Ovary (tissue), 9 donors: ENCODE measurements around the gene THSD4. TPM values are rescaled to one million over a fixed set of nuclear protein-coding genes. Genes with fewer than 3 reads are reported as not detected.

Experiments
- DNase-seq, 5 donors: peaks; one replicate each; pipeline ENCODE4 v3.0.0-alpha.2; 2019 to 2020
- H3K27ac ChIP-seq, 2 donors: fragments of 200-600 bp; one replicate each; pipeline versions ENCODE4 v1.5.1 to v1.8.0; 2019 to 2022
- H3K27me3 ChIP-seq: fragments of 200-600 bp; one replicate; pipeline ENCODE4 v1.8.0; 2022
- H3K36me3 ChIP-seq: fragments of 200-600 bp; sonication (generic); one replicate; pipeline ENCODE4 v1.5.1; 2019
- H3K4me1 ChIP-seq: one replicate; pipeline ENCODE4 v1.8.1; 2013; ENCODE audit warnings: mild to moderate bottlenecking, moderate library complexity; ENCODE audit not compliant: insufficient read depth
- H3K4me3 ChIP-seq: fragments of 200-600 bp; sonication (generic); one replicate; pipeline ENCODE4 v1.5.1; 2017
- H3K9me3 ChIP-seq, 2 donors: fragments of 200-600 bp in 1 of 2; sonication (generic) in 1 of 2; one replicate each; pipeline versions ENCODE4 v1.5.1 to v1.8.1; 2013 to 2019; ENCODE audit warnings: mild to moderate bottlenecking in 1 of 2, moderate library complexity in 1 of 2
- EP300 ChIP-seq: sonication (generic); formaldehyde crosslinking; IDR thresholded peaks from one replicate; pipeline ENCODE4 v1.6.1; 2017; ENCODE audit warnings: antibody characterized with exemption
- POLR2A ChIP-seq: fragments of 450-650 bp; IDR thresholded peaks from one replicate; pipeline ENCODE4 v1.6.1; 2017; ENCODE audit warnings: antibody characterized with exemption, mild to moderate bottlenecking, moderate library complexity
- WGBS, 3 donors: extraction: QIAGEN DNeasy Blood & Tissue Kit in 1 of 3; methylation state at CpG; one replicate each; pipeline versions ENCODE4 v1.1.5 to v1.1.7; 2013 to 2017; 5-methylcytosine and 5-hydroxymethylcytosine counted together
- intact Hi-C, 4 donors: fragments of 100-400 bp; cut with DNase I; formaldehyde crosslinking; loops; one replicate each; pipeline versions ENCODE4 v1.11.0 to v1.15.1; 2022 to 2023
- polyA plus RNA-seq, 2 donors: library from polyadenylated mRNA; stranded (reverse); fragments of 200-250 nt in 1 of 2; fragments of 350-450 nt in 1 of 2; fragmentation: Illumina TruSeq in 1 of 2; extraction: RNeasy Lipid Tissue Mini Kit (QIAGEN cat#74804) in 1 of 2; gene quantifications; one replicate each; pipeline ENCODE4 v1.2.3, GENCODE V29; 2013 to 2014
- total RNA-seq, 7 donors: library from RNA; depleted of rRNA in 2 of 7; stranded (reverse); fragments of >200 nt in 2 of 7; fragmentation: NEBNext Ultra II Directional in 3 of 7; extraction: Animal tissue kit (Norgen Biotek cat#: 25700) in 3 of 7; gene quantifications; one replicate each; pipeline versions ENCODE4 v1.1.0 to v1.2.4, GENCODE V29; 2016 to 2023
- TF ChIP-seq, protein P1 (sequence below), 3 donors: fragments of 450-650 bp in 2 of 3; fragments of 200-600 bp in 1 of 3; IDR thresholded peaks; one replicate each; pipeline versions ENCODE4 v1.5.1 to v1.8.0; 2016 to 2022; ENCODE audit warnings: antibody characterized with exemption in 3 of 3, mild to moderate bottlenecking in 1 of 3
- donor health status: DM: no; HTN: no; CAD: no; lungs with moderate emphysema.
- donor health status: DM: no; HTN: no; CAD: no.
- donor health status: Bipolar disorder and iron deficiency.
- donor health status: DM: yes; HTN: yes; CAD: no.
- donor health status: DM: no; HTN: no; CAD: no.
- donor health status: DM: yes; HTN: yes; CAD: no.

THSD4 gene
- total and polyA plus RNA-seq, 9 donors = 3.2 to 53.4 (median 13.5) TPM

- Histone ChIP-seq H3K4me1 (no peaks in the 10 kb centered on the region), H3K27me3 (no peaks in the 10 kb centered on the region), H3K4me3 (no peak overlapping the region), H3K27ac (no peak overlapping the region), H3K36me3 (no peaks in the 10 kb centered on the region), H3K9me3 (no peaks in the 10 kb centered on the region)
- intact Hi-C loops = no loop called here
- no peak for TF ChIP-seq POLR2A
- TF ChIP-seq, protein P1, sequence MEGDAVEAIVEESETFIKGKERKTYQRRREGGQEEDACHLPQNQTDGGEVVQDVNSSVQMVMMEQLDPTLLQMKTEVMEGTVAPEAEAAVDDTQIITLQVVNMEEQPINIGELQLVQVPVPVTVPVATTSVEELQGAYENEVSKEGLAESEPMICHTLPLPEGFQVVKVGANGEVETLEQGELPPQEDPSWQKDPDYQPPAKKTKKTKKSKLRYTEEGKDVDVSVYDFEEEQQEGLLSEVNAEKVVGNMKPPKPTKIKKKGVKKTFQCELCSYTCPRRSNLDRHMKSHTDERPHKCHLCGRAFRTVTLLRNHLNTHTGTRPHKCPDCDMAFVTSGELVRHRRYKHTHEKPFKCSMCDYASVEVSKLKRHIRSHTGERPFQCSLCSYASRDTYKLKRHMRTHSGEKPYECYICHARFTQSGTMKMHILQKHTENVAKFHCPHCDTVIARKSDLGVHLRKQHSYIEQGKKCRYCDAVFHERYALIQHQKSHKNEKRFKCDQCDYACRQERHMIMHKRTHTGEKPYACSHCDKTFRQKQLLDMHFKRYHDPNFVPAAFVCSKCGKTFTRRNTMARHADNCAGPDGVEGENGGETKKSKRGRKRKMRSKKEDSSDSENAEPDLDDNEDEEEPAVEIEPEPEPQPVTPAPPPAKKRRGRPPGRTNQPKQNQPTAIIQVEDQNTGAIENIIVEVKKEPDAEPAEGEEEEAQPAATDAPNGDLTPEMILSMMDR (IDR thresholded peaks at IDR 0.05) = no peak
- no peak for TF ChIP-seq EP300
- WGBS, 3 donors = 77 to 86% (median 85%) methylated on average over 6 of the region's 6 CpGs
- DNase-seq = no peak
Measured at GRCh38 chr15:71252044-71252739, 136.9 kb downstream of the THSD4 start.

DNA sequence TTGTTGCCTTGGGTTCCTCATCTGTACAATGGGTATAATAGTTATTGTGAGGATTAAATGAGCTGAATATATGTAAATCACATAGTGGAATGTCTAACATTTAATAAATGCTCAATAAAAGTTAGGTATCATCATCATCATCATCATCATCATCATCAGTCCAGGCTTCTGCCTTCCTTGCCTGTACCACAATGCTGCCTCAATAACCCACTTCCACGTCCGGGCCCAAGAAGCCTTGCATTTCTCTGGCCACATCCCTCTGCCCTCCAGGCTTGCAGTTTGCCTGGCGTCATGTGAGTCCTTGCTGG is 137.4 kb downstream of the THSD4 start:
- 95 to 100% (median 98%) methylated on average over 3 of the region's 3 CpGs for WGBS, 3 donors
- Histone ChIP-seq H3K27me3 (no peaks in the 10 kb centered on the region), H3K4me1 (no peaks in the 10 kb centered on the region), H3K4me3 (no peak overlapping the region), H3K27ac (no peak overlapping the region), H3K36me3 (no peaks in the 10 kb centered on the region), H3K9me3 (no peaks in the 10 kb centered on the region)
- DNase-seq = no peak
- TF ChIP-seq, protein P1 (IDR thresholded peaks at IDR 0.05) = no peak
- TF ChIP-seq POLR2A = no peak
- TF ChIP-seq EP300 = no peak
- intact Hi-C loops = no loop called here

- Histone ChIP-seq H3K36me3 (no peaks in the 10 kb centered on the region), H3K4me1 (no peaks in the 10 kb centered on the region), H3K27ac (no peak overlapping the region), H3K27me3 (no peaks in the 10 kb centered on the region), H3K4me3 (no peak overlapping the region), H3K9me3 (no peaks in the 10 kb centered on the region)
- 90 to 100% (median 94%) methylated on average over 3 of the region's 3 CpGs for WGBS, 3 donors
- DNase-seq = no peak
- no peak for TF ChIP-seq POLR2A
- TF ChIP-seq, protein P1 (IDR thresholded peaks at IDR 0.05) = no peak
- TF ChIP-seq EP300 = no peak
- intact Hi-C loops = no loop called here
Measured at GRCh38 chr15:71254491-71254890, 139.2 kb downstream of the THSD4 start.

DNA sequence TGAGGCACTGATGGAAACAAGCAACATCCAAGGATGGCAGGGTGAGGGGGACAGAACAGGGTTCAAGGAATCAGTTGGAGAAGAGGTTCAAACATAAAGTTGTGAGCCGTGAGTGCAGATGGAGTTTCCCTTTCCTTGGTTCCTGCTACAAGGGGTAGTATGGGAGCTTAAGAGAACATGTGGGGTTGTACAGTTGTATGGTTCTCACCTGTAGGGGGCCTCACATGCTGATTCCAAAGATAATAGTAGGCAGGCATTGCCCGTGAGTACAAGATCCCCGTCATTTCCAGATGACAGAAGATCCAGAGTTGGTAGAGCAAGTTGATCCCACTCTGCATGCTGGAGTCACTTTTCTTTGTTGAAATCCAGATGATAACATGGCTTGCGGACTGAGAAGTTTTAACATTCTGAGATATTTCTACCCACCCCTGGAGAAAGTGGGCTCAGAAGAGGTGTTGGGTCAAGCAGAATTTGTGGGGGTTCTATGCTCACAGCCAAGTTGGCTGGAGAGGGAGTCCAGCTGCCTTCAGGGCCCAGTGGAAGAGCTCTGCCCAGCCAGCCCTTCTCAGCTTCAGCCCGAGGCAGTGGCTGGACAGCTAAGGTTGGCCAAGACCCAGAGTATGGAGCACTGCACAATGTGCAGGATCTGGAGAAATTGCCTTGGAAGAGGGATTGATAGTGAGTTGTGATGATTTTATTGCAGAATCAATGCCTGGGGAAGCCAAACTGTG is 141.8 kb downstream of the THSD4 start:
- Histone ChIP-seq H3K27ac (no peak overlapping the region), H3K4me1 (no peaks in the 10 kb centered on the region), H3K27me3 (no peaks in the 10 kb centered on the region), H3K36me3 (no peaks in the 10 kb centered on the region), H3K4me3 (no peak overlapping the region), H3K9me3 (no peaks in the 10 kb centered on the region)
- intact Hi-C loops = no loop called here
- DNase-seq = no peak
- no peak for TF ChIP-seq POLR2A
- no peak for TF ChIP-seq EP300
- TF ChIP-seq, protein P1 (IDR thresholded peaks at IDR 0.05) = no peak
- WGBS, 3 donors = 88 to 91% (median 91%) methylated on average over 5 of the region's 5 CpGs
